Testis (tissue), 2 donors: ENCODE results near the gene RAI1.

Experiments used
- POLR2A ChIP-seq: fragments of 450-650 bp; IDR thresholded peaks from one replicate; pipeline ENCODE4 v1.6.1; 2017; ENCODE audit warnings: antibody characterized with exemption, mild to moderate bottlenecking, moderate library complexity
- TF ChIP-seq, protein P1 (sequence below), 3 experiments: fragments of 450-650 bp in 2 of 3; fragments of 200-600 bp in 1 of 3; sonication (generic) in 1 of 3; IDR thresholded peaks; one replicate each; pipeline ENCODE4 v1.5.1; 2016 to 2019; ENCODE audit warnings: antibody characterized with exemption in 3 of 3, mild to moderate bottlenecking in 2 of 3, moderate library complexity in 1 of 3

DNA sequence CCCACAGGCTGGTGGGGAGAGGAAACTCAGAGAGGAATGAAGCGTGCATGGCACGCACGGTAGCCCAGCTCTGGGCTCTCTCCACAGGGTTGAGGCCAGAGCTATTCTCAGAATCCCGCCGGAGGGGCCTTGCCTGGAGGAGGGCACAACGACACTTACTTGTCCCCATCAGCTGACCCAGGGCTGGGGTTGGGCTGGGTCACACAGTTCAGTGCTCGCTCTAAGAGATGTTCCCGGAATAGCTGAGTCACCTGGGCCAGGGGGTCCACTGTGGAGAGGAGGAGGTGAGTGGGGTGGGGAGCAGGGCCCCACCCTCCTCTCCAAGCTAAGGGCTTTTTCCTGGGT lies 133.8 kb downstream of the RAI1 start:
- TF ChIP-seq, protein P1, sequence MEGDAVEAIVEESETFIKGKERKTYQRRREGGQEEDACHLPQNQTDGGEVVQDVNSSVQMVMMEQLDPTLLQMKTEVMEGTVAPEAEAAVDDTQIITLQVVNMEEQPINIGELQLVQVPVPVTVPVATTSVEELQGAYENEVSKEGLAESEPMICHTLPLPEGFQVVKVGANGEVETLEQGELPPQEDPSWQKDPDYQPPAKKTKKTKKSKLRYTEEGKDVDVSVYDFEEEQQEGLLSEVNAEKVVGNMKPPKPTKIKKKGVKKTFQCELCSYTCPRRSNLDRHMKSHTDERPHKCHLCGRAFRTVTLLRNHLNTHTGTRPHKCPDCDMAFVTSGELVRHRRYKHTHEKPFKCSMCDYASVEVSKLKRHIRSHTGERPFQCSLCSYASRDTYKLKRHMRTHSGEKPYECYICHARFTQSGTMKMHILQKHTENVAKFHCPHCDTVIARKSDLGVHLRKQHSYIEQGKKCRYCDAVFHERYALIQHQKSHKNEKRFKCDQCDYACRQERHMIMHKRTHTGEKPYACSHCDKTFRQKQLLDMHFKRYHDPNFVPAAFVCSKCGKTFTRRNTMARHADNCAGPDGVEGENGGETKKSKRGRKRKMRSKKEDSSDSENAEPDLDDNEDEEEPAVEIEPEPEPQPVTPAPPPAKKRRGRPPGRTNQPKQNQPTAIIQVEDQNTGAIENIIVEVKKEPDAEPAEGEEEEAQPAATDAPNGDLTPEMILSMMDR (IDR thresholded peaks at IDR 0.05) = no peak
- no peak for TF ChIP-seq POLR2A
